Keratinocyte (primary cell): ENCODE data around the gene LRRC63. TPM values are rescaled to one million over a fixed set of nuclear protein-coding genes. Genes with fewer than 3 reads are reported as not detected.
A peak's percentile ranks its signal among the peaks of the same experiment; 100 is the strongest.

Experiments used
- DNase-seq: peaks from one replicate; pipeline ENCODE4 v3.0.0-alpha.2; 2011; ENCODE audit warnings: low read depth, missing footprints, low spot score
- FAIRE-seq: peaks from 2 replicates; lab custom pipeline; 2011; peaks lifted over from hg19 to GRCh38; lab: Jason Lieb, UNC
- H2AFZ ChIP-seq: 2 replicates; pipeline ENCODE4 v1.6.0; 2012; ENCODE audit warnings: low read length, control low read depth, inconsistent platforms; ENCODE audit not compliant: control insufficient read depth
- H3K27ac ChIP-seq: 2 replicates; pipeline ENCODE4 v1.5.1; 2011; ENCODE audit warnings: low read length; ENCODE audit not compliant: control insufficient read depth, insufficient read depth
- H3K27me3 ChIP-seq: 3 replicates; pipeline ENCODE4 v1.6.0; 2011; ENCODE audit warnings: low read length; ENCODE audit not compliant: control insufficient read depth, insufficient read depth; ENCODE audit errors: extremely low read depth
- H3K36me3 ChIP-seq, 2 experiments: 2 replicates in 1 of 2; 3 replicates in 1 of 2; pipeline ENCODE4 v1.5.1; 2011; ENCODE audit warnings: low read length in 2 of 2, mild to moderate bottlenecking in 1 of 2; ENCODE audit not compliant: control insufficient read depth in 2 of 2, insufficient read depth in 2 of 2; ENCODE audit errors: extremely low read depth in 1 of 2
- H3K4me1 ChIP-seq: 3 replicates; pipeline ENCODE4 v1.5.1; 2011; ENCODE audit warnings: low read length; ENCODE audit not compliant: control insufficient read depth, insufficient read depth; ENCODE audit errors: extremely low read depth
- H3K4me2 ChIP-seq: 3 replicates; pipeline ENCODE4 v1.6.0; 2011; ENCODE audit warnings: low read depth, low read length; ENCODE audit not compliant: control insufficient read depth, insufficient read depth; ENCODE audit errors: extremely low read depth
- H3K4me3 ChIP-seq, 3 experiments: fragments of 200-600 bp in 1 of 3; sonication (generic) in 1 of 3; 2 replicates in 2 of 3; 3 replicates in 1 of 3; pipeline ENCODE4 v1.5.1; 2011 to 2016; ENCODE audit warnings: low read length in 3 of 3, mild to moderate bottlenecking in 3 of 3, control low read depth in 2 of 3, inconsistent platforms in 1 of 3, low read depth in 1 of 3, mixed read lengths in 1 of 3, mixed run types in 1 of 3, moderate library complexity in 1 of 3; ENCODE audit not compliant: control insufficient read depth in 2 of 3, insufficient read depth in 2 of 3; ENCODE audit errors: extremely low read depth in 1 of 3
- H3K79me2 ChIP-seq: 2 replicates; pipeline ENCODE4 v1.6.0; 2012; ENCODE audit warnings: low read length; ENCODE audit not compliant: control insufficient read depth, insufficient read depth
- H3K9ac ChIP-seq: 3 replicates; pipeline ENCODE4 v1.6.0; 2011; ENCODE audit warnings: low read length; ENCODE audit not compliant: control insufficient read depth, insufficient read depth; ENCODE audit errors: extremely low read depth
- H3K9me1 ChIP-seq: 3 replicates; pipeline ENCODE4 v1.6.0; 2011; ENCODE audit warnings: low read length; ENCODE audit not compliant: control insufficient read depth, insufficient read depth; ENCODE audit errors: extremely low read depth
- H3K9me3 ChIP-seq: 2 replicates; pipeline ENCODE4 v1.5.1; 2012; ENCODE audit warnings: low read depth, low read length; ENCODE audit not compliant: control insufficient read depth
- H4K20me1 ChIP-seq: 3 replicates; pipeline ENCODE4 v1.6.0; 2011; ENCODE audit warnings: low read length; ENCODE audit not compliant: control insufficient read depth, insufficient read depth; ENCODE audit errors: extremely low read depth
- EZH2 ChIP-seq: IDR thresholded peaks from one replicate; pipeline ENCODE4 v1.6.1; 2012; ENCODE audit warnings: inconsistent platforms, mild to moderate bottlenecking, low read length, moderate library complexity
- dilution Hi-C: fragments of 300-500 bp; cut with MboI; formaldehyde crosslinking; loops from one replicate; pipeline ENCODE4 v1.7.0; 2020; ENCODE audit warnings: low sequenced_read_pairs; ENCODE audit not compliant: extremely low pct_ligation_motif_present
- polyA plus RNA-seq, 5 experiments: library from polyadenylated mRNA; depleted of rRNA in 3 of 5; stranded (reverse) in 3 of 5; stranded (forward) in 1 of 5; unstranded in 1 of 5; fragments of >200 nt; gene quantifications; 1 replicate in 1 of 5; 2 replicates in 3 of 5; 3 replicates in 1 of 5; pipeline versions ENCODE4 v1.2.1 to v1.2.3, GENCODE V29; 2011 to 2012; ENCODE audit warnings: missing spikeins in 2 of 5, low read depth in 1 of 5, low replicate concordance in 1 of 5
- TF ChIP-seq, protein P1 (sequence below), 3 experiments: IDR thresholded peaks in 1 of 3; conservative IDR thresholded peaks in 1 of 3; optimal IDR thresholded peaks in 1 of 3; 2 replicates in 2 of 3; 3 replicates in 1 of 3; pipeline versions ENCODE3 to v1.5.1; 2011; ENCODE audit warnings: low read length in 3 of 3, mild to moderate bottlenecking in 3 of 3, moderate library complexity in 2 of 3, control low read depth in 1 of 3, inconsistent platforms in 1 of 3; ENCODE audit not compliant: insufficient read depth in 2 of 3; ENCODE audit errors: extremely low read depth in 1 of 3

The LRRC63 gene
- polyA plus RNA-seq, 1 donor (not counting 4 experiments of a cell fraction or from before 2014, with no cell fraction given) = not detected

GRCh38 chr13:46170268-46170667 lies 41.5 kb upstream of the LRRC63 start:
- dilution Hi-C loops = no loop called here
- Histone ChIP-seq H3K36me3 (no peaks in the 10 kb centered on the region), H2AFZ (no peak overlapping the region), H3K9me1 (no peaks in the 10 kb centered on the region), H4K20me1 (no peaks in the 10 kb centered on the region), H3K4me3 (no peak overlapping the region), H3K27me3 (peaks cover 14% of the 10 kb centered on the region), H3K4me1 (no peaks in the 10 kb centered on the region), H3K79me2 (no peaks in the 10 kb centered on the region), H3K9ac (no peak overlapping the region), H3K27ac (no peak overlapping the region), H3K9me3 (no peaks in the 10 kb centered on the region), H3K4me2 (no peak overlapping the region)
- DNase-seq (no peak), FAIRE-seq (no peak)
- TF ChIP-seq, protein P1, sequence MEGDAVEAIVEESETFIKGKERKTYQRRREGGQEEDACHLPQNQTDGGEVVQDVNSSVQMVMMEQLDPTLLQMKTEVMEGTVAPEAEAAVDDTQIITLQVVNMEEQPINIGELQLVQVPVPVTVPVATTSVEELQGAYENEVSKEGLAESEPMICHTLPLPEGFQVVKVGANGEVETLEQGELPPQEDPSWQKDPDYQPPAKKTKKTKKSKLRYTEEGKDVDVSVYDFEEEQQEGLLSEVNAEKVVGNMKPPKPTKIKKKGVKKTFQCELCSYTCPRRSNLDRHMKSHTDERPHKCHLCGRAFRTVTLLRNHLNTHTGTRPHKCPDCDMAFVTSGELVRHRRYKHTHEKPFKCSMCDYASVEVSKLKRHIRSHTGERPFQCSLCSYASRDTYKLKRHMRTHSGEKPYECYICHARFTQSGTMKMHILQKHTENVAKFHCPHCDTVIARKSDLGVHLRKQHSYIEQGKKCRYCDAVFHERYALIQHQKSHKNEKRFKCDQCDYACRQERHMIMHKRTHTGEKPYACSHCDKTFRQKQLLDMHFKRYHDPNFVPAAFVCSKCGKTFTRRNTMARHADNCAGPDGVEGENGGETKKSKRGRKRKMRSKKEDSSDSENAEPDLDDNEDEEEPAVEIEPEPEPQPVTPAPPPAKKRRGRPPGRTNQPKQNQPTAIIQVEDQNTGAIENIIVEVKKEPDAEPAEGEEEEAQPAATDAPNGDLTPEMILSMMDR (optimal IDR thresholded peaks at IDR 0.05 in 1 of 3, IDR thresholded peaks at IDR 0.05 in 1 of 3, conservative IDR thresholded peaks at IDR 0.05 in 1 of 3; ENCODE audit: extremely low read depth in 1 of 3, insufficient read depth in 2 of 3, low read length in 3 of 3) = no peak
- no peak for TF ChIP-seq EZH2

- no peaks in the 10 kb centered on the region for H3K9me1 ChIP-seq
- dilution Hi-C loops = no loop called here
- FAIRE-seq = peak; percentile 5
- H4K20me1 ChIP-seq = no peaks in the 10 kb centered on the region
- no peaks in the 10 kb centered on the region for H3K36me3 ChIP-seq
- H3K4me1 ChIP-seq = no peaks in the 10 kb centered on the region
- DNase-seq = no peak
- H3K27me3 ChIP-seq = peaks cover 14% of the 10 kb centered on the region
- H3K79me2 ChIP-seq = no peaks in the 10 kb centered on the region
- no peak overlapping the region for H3K4me3 ChIP-seq
- no peak overlapping the region for H3K9ac ChIP-seq
- no peak overlapping the region for H2AFZ ChIP-seq
- no peak overlapping the region for H3K4me2 ChIP-seq
- H3K9me3 ChIP-seq = no peaks in the 10 kb centered on the region
- H3K27ac ChIP-seq = no peak overlapping the region
- TF ChIP-seq, protein P1 (optimal IDR thresholded peaks at IDR 0.05 in 1 of 3, IDR thresholded peaks at IDR 0.05 in 1 of 3, conservative IDR thresholded peaks at IDR 0.05 in 1 of 3; ENCODE audit: extremely low read depth in 1 of 3, insufficient read depth in 2 of 3, low read length in 3 of 3) = no peak
- no peak for TF ChIP-seq EZH2
Observed at GRCh38 chr13:46170687-46171086, 41.0 kb upstream of the LRRC63 start.
